GM12865 (cell line): ENCODE measurements around the gene LASP1NB.

Experiments
- DNase-seq: peaks from one replicate; pipeline ENCODE4 v3.0.0; 2010; ENCODE audit warnings: low read depth
- H3K4me3 ChIP-seq: 2 replicates; pipeline ENCODE4 v1.5.1; 2011; ENCODE audit warnings: mild to moderate bottlenecking, low read depth, low read length, control low read depth
- TF ChIP-seq, protein P1 (sequence below): IDR thresholded peaks from 2 replicates; pipeline ENCODE4 v1.5.1; 2011; ENCODE audit warnings: low read length, control low read depth, low read depth, inconsistent platforms; ENCODE audit not compliant: insufficient read depth; ENCODE audit errors: missing control alignments

The LASP1NB gene

DNA sequence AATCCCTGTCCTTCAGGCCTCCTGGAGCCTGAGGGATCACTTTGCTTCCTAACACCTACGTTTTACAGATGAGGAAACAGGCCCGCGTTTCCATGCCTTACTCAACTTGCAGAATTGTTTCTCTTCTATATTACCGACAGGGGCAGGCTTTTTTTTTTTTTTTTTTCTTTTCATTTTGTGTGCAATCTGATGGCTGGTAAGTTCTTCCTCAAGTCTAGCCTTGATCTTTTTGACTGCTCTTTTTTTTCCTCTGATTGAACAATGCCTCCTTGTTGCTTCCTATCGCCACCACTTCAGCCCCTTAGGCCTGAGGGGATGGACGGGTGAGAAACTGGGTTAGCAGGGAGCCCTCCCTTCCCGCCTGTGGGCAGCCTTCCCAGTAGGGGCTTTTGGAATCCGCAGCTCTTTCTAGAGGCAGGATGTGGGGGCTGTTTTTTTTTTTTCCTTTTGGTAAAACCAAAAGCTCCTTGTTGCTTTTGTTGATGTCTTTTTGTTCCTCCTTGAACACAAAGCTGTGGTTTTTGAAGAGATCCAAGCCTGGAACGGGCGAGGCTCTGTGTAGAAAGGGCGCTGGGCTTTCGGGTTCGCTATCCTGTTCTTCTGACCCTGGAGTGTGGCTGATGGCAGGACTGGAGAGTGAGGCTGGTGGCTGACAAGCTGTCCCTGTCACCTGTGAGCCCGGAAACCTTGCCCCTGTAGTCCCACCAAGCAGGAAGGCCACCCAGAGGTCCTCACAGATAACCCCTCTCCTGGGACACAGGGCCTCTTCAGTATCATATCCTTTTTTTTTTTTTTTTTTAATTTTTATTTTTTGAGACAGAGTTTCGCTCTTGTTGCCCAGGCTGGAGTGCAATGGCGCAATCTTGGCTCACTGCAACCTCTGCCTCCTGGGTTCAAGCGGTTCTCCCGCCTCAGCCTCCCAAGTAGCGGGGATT, 41.6 kb upstream of the LASP1NB start:
- TF ChIP-seq, protein P1, sequence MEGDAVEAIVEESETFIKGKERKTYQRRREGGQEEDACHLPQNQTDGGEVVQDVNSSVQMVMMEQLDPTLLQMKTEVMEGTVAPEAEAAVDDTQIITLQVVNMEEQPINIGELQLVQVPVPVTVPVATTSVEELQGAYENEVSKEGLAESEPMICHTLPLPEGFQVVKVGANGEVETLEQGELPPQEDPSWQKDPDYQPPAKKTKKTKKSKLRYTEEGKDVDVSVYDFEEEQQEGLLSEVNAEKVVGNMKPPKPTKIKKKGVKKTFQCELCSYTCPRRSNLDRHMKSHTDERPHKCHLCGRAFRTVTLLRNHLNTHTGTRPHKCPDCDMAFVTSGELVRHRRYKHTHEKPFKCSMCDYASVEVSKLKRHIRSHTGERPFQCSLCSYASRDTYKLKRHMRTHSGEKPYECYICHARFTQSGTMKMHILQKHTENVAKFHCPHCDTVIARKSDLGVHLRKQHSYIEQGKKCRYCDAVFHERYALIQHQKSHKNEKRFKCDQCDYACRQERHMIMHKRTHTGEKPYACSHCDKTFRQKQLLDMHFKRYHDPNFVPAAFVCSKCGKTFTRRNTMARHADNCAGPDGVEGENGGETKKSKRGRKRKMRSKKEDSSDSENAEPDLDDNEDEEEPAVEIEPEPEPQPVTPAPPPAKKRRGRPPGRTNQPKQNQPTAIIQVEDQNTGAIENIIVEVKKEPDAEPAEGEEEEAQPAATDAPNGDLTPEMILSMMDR: no peak
- H3K4me3 ChIP-seq: no peak overlapping the region
- DNase-seq: no peak

- TF ChIP-seq, protein P1: no peak
- no peak for DNase-seq
- no peak overlapping the region for H3K4me3 ChIP-seq
Measured at GRCh38 chr17:38885044-38885727, 40.2 kb upstream of the LASP1NB start.

DNA sequence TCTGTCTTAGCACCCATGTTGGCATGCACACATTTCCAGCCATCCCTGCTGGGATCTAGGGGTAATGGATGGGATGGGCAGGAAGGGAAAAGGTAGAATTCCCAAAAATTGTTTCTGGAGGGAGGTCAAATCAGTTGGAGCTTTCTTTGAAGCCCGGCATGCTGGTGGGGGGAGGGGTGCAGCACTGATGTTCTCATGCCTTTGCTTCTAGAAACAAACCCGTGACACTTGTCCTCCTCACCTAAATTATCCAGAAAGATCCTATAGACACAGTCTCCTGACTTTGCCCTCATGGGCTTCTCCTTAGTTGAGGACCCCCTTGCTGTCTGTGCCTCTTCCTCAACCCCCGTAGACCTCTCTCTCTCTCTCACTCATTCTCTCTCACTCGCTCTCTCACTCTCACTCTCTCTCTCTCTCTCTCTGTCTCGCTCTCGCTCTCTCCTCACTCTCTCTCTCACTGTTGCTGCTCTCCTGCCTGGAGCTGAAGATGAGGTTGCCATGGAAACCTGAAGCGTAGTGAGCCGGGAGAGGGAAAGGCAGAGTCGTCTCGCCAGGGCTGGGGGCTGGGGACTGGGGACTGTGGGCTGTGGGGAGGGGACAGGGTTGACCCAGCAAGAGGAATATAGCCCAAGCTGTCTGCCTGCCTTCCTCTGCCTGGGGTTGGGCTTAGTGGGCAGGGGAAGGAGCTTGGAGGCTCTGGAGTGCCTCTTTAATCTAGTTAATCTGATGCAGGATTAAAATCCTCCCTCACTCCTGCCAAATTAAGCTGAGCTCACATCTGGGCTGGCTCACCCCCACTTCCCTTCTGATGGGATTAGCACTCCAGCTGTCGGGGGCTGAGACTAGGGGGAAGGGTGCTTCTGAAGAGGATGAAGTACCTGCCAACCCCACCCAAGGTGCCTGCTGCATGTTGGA, 39.4 kb upstream of the LASP1NB start:
- no peak overlapping the region for H3K4me3 ChIP-seq
- no peak for DNase-seq
- TF ChIP-seq, protein P1: no peak

- TF ChIP-seq, protein P1: no peak
- no peak for DNase-seq
Measured at GRCh38 chr17:38886643-38887010, 38.8 kb upstream of the LASP1NB start.

GRCh38 chr17:38888842-38889241, 36.6 kb upstream of the LASP1NB start:
- TF ChIP-seq, protein P1: no peak
- no peak overlapping the region for H3K4me3 ChIP-seq
- DNase-seq: no peak

More at GRCh38 chr17:38886643-38887010, 38.8 kb upstream of the LASP1NB start:
- H3K4me3 ChIP-seq: no peak overlapping the region

GRCh38 chr17:38889745-38890409, 35.5 kb upstream of the LASP1NB start:
- DNase-seq: no peak
- TF ChIP-seq, protein P1: no peak
- no peak overlapping the region for H3K4me3 ChIP-seq
